Measurements from ENCODE around the gene HGS. TPM values are rescaled to one million over a fixed set of nuclear protein-coding genes. Genes with fewer than 3 reads are reported as not detected.

HGS gene
- total RNA-seq, 1 donor from 2014 or later = 31.7 TPM

GRCh38 chr17:81703747-81704654, 20.2 kb downstream of the HGS start:
- DNase-seq = no peak

- no peak for DNase-seq
These were observed 21.9 kb downstream of the HGS start for GRCh38 chr17:81705518-81706231.

DNA sequence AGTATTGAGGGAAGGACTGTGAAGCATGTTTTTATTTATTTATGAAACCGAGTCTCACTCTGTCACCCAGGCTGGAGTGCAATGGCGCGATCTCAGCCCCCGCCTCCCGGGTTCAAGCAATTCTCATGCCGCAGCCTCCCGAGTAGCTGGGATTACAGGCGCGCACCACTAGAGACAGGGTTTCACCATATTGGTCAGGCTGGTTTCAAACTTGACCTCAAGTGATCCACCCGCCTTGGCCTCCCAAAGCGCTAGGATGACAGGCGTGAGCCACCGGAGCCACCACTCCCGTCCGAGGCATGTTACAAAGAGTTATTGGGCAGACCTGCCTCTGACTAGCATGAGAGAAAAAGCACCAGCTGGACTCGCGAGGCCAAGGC, 22.4 kb downstream of the HGS start:
- no peak for DNase-seq

DNA sequence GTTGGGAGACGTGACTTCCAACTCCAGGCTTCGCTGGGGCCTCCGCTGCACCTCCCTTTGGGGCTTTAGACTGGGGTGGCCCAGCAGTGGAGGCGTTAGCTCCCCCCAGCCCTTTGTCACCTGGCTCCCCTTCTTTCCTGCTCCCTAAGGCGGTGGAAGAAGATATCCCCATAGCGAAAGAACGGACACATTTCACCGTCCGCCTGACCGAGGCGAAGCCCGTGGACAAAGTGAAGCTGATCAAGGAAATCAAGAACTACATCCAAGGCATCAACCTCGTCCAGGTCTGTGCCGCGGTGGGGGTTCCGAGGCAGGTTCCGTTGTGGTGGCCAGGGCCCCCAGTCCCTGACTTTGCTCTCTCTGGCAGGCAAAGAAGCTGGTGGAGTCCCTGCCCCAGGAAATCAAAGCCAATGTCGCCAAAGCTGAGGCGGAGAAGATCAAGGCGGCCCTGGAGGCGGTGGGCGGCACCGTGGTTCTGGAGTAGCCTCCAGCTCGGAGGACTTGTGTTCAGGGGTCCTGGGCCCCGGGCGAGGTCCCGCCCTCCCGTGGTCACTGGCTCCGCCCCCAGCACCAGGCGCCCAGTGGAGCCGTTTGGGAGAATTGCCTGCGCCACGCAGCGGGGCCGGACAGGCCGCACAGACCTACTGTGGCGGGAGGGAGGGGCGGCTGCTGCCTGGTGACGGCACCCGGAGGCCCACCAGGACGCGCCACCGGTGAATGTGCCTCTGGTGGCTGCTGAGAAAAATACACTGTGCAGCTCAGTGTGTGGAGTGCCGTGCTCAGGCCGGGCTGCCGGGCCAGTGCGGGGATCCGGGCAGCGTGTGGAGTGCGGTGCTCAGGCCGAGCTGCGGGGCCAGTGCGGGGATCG, 23.2 kb downstream of the HGS start:
- no peak for DNase-seq

DNA sequence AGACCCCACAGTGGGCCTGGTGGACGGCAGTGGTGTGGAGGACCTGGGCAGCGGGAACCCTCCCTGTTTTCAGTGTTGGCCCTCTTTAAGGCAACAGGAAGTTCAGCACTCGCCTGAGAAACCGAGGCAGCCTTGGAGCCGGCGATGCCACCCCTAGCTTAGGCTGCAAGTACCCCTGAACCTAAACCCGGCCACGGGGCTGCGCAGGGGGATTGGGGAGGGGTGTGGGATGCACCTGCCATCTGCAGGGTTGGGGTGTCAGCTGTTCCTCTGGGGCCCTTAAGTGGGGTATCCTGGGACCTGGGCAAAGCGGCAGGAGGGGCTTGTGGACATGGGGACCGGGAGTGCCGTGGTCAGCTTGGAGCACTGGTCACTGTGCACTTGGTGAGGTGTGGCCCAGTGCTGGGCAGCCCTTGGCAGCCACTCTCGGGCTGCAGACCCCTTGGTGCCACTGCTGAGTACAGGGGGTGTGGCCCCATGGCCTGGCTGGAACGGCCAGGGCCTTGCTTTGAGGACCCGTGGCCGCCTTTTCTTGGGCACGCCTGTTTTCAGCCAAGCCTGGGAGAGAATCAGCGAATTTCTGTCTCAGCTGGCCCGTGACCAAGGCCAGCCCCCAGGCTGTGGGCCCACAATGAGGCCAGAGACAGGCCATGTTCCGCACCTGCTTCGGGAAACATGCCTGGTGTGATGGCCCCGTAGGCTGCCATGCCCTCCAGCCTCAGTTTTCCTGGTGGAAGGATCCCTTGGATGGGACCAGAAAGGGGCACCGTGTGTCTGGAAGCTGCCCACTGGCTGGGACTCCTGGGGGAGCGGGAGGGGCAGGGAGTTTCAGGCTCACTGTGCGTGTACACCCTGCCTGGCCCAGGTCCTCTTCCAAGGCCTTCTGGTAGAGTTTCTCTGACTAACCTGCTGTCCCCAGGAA, 24.2 kb downstream of the HGS start:
- DNase-seq = no peak

DNA sequence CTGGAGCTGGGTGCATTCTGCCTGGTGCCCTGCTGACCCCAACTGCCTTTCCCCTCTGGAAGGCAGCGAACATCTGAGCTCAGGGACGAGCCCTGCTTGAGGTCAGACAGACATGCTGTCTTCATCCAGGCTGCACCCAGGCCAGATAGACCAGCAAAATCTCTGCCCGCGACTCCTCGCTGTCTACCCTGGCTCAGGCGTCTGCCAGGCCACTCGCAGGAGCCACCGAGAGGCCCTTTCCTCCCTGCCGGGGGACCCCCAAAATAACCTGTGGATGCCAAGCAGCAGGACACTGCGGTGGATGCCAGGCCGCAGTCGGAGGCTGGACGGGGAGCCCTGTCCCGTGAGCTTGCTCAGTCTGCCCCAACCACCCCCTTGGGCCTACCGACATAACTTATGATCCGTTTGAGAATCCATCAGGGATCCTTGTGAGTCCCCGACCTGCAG, 25.0 kb downstream of the HGS start:
- no peak for DNase-seq

GRCh38 chr17:81710514-81711308, 26.9 kb downstream of the HGS start:
- DNase-seq = no peak

DNA sequence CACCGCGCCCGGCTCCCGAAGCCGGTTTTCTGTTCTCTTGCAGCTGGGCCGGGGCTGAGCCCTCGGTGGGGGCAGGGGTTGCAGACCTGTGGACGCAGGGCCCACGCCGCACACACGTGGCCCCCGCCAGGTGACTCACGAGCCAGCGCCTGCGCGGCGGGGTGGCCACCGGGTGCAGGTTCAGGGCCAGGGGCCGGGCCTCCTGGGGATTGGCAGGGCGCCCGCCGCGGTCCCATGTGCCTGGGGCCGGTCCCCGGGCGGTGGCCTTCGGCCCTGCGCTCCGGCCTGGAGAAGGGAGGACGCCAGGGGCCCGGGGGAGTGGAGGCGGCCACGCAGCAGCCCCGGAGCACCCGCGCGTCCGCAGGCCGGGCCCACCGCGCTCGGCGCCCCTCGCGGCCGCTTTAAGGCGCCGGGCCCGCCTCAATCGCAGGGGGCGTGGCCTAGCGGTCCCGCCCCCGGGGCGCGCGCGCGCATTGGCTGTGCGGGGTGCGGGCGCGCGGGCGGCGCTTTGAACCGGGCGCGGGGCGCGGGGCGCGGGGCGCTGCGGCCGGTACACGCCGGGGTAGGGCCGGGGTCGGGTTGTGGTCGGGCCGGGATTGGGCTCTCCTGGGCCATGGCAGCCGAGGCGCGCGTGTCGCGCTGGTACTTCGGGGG, 28.1 kb downstream of the HGS start, which contains the start of gene SLC25A10:
Gene SLC25A10 (plus strand): TSS at position 471 of the 654 bp plus-strand sequence. CDS start 143 bp downstream, at position 614.
- DNase-seq = peak; percentile 83

- no peak for DNase-seq
These were observed 28.7 kb downstream of the HGS start for GRCh38 chr17:81712468-81713003.

DNA sequence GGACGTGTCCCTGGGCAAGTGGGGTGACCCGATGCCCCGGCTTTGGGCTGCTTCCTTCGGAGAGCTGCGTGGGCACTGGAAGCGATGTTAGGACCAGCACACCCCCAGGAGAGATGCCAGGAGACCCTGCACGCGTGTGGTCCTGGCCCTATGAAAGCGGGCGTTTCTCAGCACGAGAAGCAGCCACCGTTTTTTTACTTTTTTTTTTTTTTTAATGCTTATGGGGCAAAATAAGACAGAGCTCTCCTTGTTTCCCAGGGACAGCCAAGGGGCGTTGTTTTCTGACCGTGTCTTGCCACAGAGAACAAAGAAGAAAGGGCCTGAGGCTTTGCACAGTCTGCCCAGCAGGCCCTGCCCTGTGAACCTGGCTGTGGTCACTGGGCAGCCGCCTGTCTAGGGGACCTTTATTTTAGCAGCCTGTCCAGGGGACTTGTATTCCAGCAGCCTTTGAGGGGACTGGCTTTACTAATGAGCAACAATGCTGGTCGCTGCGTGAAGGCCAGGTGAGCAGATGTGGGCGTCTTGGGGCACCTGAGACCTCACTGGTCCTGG, 29.3 kb downstream of the HGS start:
- no peak for DNase-seq

GRCh38 chr17:81713556-81714411, 30.0 kb downstream of the HGS start:
- no peak for DNase-seq

DNA sequence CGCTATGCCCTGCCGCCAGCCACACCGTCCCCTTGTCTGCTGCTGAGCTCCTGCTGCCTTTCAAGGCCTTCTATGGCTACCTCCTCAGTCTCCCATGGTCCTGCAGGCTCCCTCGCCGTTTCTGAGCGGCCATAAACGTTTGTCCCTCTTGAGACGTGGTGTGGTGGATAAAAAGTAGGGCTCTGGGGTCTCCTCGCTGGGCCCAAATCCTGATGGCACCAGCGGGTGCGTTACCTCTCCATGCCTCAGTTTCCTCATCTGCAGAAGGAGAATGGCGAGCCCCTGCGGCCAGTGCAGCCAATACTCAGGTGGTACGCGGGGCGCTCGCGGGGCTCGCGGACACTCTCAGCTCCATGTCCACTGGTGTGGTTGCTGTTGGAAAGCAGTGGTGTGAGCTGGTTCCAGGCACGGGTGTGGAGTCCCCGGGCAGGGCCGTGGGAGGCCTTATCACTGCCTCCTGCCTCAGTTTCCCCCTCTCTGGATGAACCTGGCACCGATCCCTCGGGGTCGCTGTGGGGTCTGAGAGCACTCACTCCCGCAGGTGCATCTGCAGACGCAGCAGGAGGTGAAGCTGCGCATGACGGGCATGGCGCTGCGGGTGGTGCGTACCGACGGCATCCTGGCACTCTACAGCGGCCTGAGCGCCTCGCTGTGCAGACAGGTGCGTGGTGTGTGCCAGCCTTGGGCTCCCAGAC, 30.7 kb downstream of the HGS start:
- no peak for DNase-seq

DNA sequence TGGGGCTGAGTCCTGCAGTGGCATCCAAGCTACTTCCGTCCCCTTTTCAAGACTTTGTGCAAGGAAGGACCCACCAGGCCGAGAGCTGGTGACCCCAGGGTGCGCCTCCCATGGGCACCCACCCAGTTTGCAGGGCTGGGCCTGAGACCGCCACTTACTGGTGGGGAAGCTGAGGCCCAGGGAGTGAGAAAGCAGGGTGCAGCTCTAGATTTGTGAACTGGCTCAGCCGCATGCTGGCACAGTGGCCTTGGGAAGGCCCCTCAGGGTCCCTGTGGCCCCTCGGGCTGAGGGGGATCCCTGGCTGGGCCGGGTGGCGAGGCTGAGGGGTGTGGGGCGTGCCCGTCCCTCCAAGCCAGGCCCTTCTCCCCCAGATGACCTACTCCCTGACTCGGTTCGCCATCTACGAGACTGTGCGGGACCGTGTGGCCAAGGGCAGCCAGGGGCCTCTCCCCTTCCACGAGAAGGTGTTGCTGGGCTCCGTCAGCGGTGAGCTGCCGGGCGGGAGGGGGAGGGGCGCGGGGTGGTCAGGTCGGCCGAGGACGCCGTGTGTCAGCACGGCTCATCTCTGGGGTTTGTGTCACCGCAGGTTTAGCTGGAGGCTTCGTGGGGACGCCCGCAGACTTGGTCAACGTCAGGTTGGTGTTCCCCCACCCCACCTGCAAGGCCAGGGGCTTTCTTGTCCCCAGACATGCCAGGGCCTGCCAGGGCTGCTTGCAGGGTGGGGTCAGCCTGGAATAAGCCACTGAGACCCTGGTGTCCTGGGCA, 31.5 kb downstream of the HGS start:
- no peak for DNase-seq

DNA sequence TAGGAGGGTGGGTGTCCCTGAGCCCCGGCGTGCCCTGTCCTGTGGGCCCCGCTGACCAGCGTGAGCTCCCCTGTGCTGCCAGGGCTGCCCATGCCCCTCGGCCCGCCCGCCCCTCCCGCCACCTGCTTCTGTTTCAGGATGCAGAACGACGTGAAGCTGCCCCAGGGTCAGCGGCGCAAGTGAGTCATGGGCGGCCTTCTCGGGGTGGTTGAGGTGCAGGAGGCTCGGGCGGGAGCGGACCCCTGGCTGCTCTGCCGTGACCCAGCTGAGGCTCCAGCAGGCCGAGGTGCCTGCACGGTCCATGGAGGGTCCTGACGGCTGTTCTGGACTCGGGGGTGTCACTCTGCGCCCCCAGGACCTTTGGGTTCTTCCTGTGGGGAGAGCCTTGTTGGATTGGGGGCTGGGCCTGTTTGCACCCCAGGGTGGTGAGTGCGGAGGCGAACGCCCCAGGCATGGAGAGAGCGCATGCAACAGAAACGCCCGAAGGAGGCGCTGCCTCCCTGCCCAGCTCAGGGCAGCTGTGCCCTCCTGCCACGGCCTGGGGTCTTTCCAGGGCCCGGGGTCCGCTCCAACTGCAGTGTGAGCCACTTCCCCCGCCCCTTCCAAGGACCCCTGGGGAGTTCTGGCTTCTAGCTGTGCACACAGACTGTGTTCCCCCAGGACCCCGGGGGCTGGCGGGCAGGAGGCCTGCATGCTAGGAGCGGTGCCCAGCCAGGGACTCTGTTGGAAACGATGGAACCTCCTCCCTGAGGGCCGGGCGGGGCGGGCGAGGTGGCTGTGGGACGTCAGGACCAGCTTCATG, 32.3 kb downstream of the HGS start:
- no peak for DNase-seq

- DNase-seq = no peak
These were observed 32.8 kb downstream of the HGS start for GRCh38 chr17:81716674-81716996.
